NK-92 (cell line): ENCODE results near the gene CCDC15.
"Not testable (repeated sequence)": the region's sequence is repeated elsewhere in the genome, so short reads cannot be mapped to it uniquely, and the experiment has no call there.

Source experiments
- DNase-seq: peaks from one replicate; lab custom pipeline; 2025; ENCODE audit not compliant: unreplicated experiment; lab: John Stamatoyannopoulos, UW

CCDC15 gene

GRCh38 chr11:125080531-125080911 lies 126.5 kb downstream of the CCDC15 start:
- no peak for DNase-seq

DNA sequence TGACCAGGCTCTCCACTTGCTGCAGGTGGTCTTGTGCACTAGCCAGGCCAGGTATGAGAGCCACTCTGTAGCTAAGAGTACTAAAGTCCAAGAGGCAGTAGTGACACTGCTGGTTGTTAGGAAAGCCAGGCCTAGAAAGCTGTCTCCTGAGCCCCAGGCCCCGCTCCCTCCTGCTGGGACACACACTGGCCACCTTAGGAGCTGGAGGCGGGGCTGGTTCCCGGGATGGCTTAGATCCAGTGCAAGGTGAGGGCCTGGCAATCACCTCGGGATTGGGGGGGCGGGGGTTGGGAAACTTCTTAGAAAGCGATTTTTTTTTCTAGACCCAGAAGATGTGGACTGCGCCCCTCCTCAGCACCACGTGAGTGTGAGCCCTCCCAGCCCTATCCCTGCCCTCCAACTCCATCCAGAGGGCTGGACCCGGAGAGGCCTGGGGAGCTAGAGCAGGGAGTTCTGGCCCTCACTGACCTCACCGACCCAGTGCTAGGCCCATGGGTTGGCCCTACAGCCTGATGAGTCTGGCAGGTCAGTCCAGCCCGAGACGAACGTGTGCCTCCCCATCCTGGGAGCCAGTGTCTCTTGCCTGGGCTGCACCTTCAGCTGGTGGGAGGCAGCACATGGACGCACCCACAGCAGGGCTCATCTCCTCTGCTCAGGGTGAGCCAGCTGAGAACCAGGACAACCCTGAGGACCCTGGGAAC lies 127.2 kb downstream of the CCDC15 start:
- no peak for DNase-seq

- no peak for DNase-seq
Measured at GRCh38 chr11:125082040-125082439, 128.0 kb downstream of the CCDC15 start.

DNA sequence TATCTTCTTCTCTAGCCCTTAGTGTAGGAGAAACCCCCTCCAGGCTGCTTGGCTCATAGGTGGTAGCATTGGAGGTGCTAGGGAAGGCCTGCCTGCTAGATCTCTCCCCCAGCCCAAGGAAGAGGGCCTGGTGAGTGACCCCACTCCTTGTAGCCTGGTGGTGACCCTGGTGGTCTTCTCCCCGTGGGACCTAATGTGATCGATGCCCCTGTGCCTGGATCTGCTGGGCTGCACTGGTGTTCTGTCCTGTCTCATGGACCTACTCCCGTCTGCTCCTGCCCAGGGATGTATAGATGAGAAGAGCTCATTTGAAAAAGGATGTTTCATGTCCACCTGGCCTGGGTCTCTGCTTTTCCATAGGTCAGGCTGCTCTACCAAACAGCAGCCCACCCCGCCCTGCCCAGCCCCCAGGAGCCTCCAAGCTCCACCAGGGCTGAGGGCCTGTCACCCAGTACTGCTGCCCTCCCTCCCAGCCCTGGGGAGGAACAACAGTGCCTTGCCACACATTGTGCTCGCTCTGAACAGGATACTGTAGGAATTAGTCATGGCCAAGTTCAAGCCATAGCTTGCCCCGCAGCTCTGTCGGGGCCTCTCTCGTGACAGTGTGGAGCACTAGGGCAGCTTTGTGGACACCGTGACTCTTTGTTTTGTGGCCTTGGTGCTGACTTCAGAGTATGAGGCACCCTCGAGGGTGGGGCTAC lies 128.8 kb downstream of the CCDC15 start:
- DNase-seq: no peak

DNA sequence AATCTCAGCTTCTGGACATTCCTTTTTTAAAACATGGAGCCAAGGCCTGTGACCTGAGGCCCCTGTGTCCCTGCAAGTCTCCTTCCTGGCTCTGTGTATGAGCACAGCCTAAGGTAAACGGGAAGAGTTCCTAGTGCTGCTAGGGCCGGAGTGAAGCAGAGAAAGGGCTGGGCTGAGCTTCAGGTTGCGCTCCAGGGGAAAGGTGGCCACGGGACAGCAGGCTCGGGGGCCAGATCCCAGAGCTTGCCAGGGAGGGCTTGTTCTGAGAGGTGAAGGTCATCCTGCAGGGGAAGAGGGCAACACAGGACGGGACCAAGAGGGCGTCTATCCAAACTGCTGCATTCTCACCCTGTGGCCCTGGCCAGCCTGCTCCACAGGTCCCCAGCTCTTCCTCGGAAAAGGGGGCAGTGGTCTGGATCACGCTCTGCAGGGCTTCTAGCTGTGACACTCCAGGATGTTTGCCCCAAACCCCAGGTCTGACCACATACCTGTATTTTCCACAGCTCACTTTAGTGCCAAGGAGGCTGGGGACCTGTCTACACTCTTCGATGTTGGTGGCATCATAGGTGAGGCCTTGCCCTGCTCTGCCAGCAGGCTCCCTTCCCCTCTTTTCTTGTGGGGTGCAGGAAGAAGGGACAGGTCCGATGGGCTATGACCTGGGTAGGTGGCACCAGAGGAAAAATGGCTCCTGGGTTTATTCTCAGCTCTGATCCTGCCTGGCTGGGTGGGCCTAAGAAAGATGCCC lies 129.5 kb downstream of the CCDC15 start:
- DNase-seq: no peak

- no peak for DNase-seq
Measured at GRCh38 chr11:125084057-125084416, 130.0 kb downstream of the CCDC15 start.

DNA sequence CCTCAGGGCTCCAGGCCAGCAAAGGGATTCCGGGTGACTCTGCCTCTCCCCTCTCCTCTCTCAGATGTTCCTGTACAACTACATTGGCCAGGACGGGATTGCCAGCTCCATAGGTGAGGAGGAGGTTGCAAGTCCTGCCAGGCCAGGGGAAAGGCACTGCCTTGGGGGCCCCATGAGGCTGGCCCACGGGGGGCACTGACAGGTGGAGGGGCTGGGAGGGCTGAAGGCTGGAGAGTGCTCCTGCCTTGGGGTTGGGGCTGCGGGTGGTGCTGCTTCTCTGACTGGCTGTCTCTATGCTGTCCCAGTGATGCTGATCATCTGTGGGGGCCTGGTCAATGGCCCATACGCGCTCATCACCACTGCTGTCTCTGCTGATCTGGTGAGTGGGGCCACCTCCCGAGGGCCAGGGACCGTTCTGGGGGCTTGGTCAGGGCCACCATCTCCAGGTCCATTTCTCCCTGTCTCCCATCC lies 130.8 kb downstream of the CCDC15 start:
- no peak for DNase-seq

DNA sequence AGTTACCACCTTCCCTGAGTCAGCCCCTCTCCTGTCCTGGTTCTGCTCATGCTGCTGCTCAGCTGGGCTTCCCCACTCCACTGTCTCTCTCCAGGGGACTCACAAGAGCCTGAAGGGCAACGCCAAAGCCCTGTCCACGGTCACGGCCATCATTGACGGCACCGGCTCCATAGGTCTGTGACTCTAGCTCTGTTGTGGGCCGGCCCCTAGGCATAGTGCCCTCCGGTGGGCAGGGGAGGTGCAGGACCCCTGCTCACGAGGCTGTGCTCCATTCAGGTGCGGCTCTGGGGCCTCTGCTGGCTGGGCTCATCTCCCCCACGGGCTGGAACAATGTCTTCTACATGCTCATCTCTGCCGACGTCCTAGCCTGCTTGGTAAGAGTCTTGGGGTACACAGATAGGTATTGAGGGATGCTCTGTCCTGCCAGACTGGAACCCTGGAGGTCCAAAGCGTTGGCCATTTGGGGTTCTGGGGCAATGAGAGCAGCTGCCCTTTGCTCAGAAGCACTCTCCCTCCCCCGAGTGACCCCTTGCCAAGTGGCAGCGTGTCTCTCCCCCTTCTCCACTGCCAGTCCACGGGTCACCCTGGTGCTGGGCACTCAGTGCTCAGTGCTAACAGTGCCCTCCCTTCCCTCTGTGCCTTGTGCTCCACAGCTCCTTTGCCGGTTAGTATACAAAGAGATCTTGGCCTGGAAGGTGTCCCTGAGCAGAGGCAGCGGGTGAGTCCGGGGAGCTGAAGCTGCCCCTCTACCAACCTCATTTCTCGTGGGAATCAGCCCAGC lies 131.5 kb downstream of the CCDC15 start:
- DNase-seq: no peak

GRCh38 chr11:125086633-125087296 lies 132.8 kb downstream of the CCDC15 start:
- DNase-seq: no peak

DNA sequence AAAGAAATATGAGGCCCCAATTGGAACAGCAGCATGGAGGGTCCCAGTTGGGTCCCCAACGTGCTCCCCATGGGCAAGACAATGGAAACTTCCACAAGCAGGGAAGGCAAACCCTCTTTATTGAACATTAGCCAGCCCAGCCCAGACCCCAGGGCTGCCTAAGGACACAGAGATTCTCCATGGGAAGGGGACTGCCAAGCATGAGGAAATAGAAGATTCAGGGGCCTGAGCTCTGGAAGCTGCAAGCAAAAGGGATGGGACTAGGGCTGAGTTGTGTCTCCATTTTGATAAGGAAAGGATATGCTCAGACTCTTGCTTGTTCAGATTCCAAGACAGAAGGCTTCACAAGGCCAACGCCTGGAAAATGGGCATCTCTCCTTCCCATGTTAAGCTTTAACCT lies 134.1 kb downstream of the CCDC15 start:
- no peak for DNase-seq

DNA sequence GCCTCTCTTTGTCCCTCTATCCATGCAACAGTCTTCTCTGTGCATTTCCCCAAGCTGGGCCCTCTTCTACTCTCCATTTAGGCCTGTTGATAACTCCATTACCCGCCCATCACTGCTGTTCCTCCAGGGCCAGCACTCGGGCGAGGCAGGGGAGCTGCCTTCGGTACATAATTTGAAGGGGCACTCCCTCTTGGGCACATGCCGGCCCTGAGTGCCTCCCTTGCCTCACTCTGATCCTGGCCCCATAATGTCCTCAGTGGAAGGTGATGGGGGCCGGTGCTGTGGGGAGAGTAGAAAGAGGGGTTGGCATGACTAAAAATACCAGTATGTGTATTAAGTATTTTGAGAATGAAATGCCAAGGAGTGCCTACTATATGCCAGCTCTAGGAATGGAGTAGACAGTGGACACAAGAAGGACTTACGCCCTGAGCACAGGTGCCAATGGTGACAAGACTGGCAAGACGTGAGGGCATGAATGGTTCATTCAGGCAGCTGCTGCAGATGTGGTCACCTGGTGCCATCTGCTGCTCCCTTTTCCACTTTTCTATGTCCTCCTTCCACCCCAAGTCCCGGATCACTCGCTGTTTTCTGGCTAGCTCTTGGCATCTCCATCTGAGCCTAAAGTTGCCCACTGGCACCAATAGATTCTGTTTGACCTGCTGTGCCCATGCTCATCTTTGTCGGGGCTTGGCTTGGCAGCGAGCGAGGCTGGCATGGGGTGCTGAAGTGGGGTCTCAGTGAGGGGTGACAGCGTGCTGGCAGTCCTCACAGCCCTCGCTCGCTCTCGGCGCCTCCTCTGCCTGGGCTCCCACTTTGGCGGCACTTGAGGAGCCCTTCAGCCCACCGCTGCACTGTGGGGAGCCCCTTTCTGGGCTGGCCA lies 134.8 kb downstream of the CCDC15 start:
- DNase-seq: no peak

DNA sequence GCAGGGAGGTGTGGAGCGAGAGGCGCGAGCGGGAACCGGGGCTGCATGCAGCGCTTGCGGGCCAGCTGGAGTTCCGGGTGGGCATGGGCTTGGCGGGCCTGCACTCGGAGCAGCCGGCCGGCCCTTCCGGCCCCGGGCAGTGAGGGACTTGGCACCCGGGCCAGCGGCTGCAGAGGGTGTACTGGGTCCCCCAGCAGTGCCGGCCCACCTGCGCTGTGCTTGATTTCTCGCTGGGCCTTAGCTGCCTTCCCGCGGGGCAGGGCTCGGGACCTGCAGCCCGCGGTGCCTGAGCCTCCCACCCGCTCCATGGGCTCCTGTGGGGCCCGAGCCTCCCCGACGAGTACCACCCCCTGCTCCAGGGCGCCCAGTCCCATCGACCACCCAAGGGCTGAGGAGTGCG lies 135.5 kb downstream of the CCDC15 start:
- not testable (repeated sequence) for DNase-seq

DNA sequence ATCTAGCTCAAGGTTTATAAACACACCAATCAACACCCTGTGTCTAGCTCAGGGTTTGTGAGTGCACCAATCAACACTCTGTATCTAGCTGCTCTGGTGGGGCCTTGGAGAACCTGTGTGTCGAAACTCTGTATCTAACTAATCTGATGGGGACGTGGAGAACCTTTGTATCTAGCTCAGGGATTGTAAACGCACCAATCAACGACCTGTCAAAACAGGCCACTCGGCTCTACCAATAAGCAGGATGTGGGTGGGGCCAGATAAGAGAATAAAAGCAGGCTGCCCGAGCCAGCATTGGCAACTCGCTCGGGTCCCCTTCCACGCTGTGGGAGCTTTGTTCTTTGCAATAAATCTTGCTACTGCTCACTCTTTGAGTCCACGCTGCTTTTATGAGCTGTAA lies 136.1 kb downstream of the CCDC15 start:
- DNase-seq: not testable (repeated sequence)

GRCh38 chr11:125090816-125091215 lies 136.8 kb downstream of the CCDC15 start:
- DNase-seq: no peak
